ENCODE data around the gene CADPS2. TPM values are rescaled to one million over a fixed set of nuclear protein-coding genes. Genes with fewer than 3 reads are reported as not detected.

CADPS2 gene
- polyA plus RNA-seq, 3 donors, result not detected

DNA sequence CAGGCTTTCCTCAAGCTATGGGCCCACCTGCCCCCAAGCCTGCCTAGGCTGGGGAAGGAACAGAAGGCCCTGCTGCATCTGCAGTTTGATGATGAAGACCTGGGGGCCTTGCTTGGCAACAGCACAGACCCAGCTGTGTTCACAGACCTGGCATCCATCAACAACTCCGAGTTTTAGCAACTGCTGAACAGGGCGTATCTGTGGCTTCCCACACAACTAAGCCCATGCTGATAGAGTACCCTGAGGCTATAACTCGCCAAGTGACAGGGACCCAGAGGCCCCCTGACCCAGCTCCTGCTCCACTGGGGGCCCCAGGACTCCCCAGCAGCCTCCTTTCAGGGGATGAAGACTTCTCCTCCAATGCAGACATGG lies 36.3 kb downstream of the CADPS2 start:
- H3K4me1 ChIP-seq (ENCODE audit: control insufficient read depth in 1 of 2, insufficient read depth in 2 of 2, low read length in 2 of 2), result no peaks in the 10 kb centered on the region
- no peak overlapping the region for H2AFZ ChIP-seq (ENCODE audit: insufficient read depth, low read depth, low read length, poor library complexity, severe bottlenecking)
- 92% methylated on average over 3 of the region's 3 CpGs for WGBS (ENCODE audit: insufficient coverage)
- DNase-seq, result no peak
- H3K4me3 ChIP-seq (replicated peaks in 1 of 3; ENCODE audit: low read depth in 2 of 3, low read length in 3 of 3), result no peak overlapping the region
- no peaks in the 10 kb centered on the region for H3K79me2 ChIP-seq (ENCODE audit: insufficient read depth, low read length)
- H3K9me3 Mint-ChIP-seq, result peaks cover 0 to 13% (median 5%) of the 10 kb centered on the region in 7 donors
- H3K4me2 ChIP-seq (replicated peaks; ENCODE audit: extremely low read depth, low read length, poor library complexity, severe bottlenecking), result no peak overlapping the region
- no peak overlapping the region for H3K4me3 Mint-ChIP-seq
- H3K27ac ChIP-seq (ENCODE audit: low read depth in 1 of 2, low read length in 2 of 2), result no peak overlapping the region
- no peaks in the 10 kb centered on the region for H3K36me3 ChIP-seq (replicated peaks in 1 of 2; ENCODE audit: control insufficient read depth in 1 of 2, insufficient read depth in 2 of 2, low read length in 2 of 2)
- H3K9ac ChIP-seq (ENCODE audit: insufficient read depth, low read length, poor library complexity, severe bottlenecking), result no peak overlapping the region
- H3K9me3 ChIP-seq (replicated peaks in 1 of 2; ENCODE audit: control insufficient read depth in 1 of 2, insufficient read depth in 1 of 2, low read length in 2 of 2), result peaks cover 0 to 20% of the 10 kb centered on the region in 2 donors
- intact Hi-C loops (cut with micrococcal nuclease), result no loop called here
- no peaks in the 10 kb centered on the region for H3K4me1 Mint-ChIP-seq
- H3K27me3 ChIP-seq (ENCODE audit: control insufficient read depth in 2 of 2, insufficient read depth in 2 of 2, low read length in 2 of 2), result no peaks in the 10 kb centered on the region
- TF ChIP-seq, protein P1, sequence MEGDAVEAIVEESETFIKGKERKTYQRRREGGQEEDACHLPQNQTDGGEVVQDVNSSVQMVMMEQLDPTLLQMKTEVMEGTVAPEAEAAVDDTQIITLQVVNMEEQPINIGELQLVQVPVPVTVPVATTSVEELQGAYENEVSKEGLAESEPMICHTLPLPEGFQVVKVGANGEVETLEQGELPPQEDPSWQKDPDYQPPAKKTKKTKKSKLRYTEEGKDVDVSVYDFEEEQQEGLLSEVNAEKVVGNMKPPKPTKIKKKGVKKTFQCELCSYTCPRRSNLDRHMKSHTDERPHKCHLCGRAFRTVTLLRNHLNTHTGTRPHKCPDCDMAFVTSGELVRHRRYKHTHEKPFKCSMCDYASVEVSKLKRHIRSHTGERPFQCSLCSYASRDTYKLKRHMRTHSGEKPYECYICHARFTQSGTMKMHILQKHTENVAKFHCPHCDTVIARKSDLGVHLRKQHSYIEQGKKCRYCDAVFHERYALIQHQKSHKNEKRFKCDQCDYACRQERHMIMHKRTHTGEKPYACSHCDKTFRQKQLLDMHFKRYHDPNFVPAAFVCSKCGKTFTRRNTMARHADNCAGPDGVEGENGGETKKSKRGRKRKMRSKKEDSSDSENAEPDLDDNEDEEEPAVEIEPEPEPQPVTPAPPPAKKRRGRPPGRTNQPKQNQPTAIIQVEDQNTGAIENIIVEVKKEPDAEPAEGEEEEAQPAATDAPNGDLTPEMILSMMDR (IDR thresholded peaks at IDR 0.05), result no peak
- H3K27ac Mint-ChIP-seq, result no peak overlapping the region
- peaks cover 0 to 1% (median 0%) of the 10 kb centered on the region in 3 donors for H3K27me3 Mint-ChIP-seq (ENCODE audit: low read depth in 3 of 3)
- no peaks in the 10 kb centered on the region for H4K20me1 ChIP-seq (ENCODE audit: insufficient read depth, low read length)
- no peaks in the 10 kb centered on the region for H3K36me3 Mint-ChIP-seq

DNA sequence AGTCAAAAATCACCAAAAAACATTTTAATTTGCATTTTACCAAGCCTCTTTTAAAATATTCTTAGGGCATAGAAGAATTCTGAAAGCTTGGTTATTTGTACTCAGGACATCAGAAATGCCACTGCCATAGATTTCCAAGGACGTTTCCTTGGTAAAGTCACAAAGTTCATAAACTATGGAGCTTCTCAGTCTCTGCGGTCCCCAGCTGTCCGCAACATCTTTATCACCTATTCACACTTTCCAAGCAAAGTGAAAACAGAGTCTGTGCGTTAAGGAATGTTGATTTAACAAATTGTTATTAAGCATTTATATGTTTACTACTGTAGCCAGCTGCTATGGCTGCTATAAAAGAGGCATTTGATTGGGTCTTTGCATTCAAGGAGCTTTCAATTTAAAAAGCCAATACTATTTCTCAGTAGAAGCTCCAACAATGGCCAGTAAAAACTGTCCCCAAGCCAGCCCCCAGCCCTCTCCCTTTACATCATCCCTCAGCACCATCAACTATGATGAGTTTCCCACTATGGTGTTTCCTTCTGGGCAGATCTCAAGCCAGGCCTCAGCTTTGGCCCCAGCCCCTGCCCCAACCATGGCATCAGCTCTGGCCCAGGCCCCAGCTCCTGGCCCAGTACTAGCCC lies 36.8 kb downstream of the CADPS2 start:
- Histone ChIP-seq H4K20me1 (ENCODE audit: insufficient read depth, low read length) (no peaks in the 10 kb centered on the region), H3K4me2 (replicated peaks; ENCODE audit: extremely low read depth, low read length, poor library complexity, severe bottlenecking) (no peak overlapping the region), H3K36me3 (replicated peaks in 1 of 2; ENCODE audit: control insufficient read depth in 1 of 2, insufficient read depth in 2 of 2, low read length in 2 of 2) (no peaks in the 10 kb centered on the region), H2AFZ (ENCODE audit: insufficient read depth, low read depth, low read length, poor library complexity, severe bottlenecking) (no peak overlapping the region), H3K4me3 (replicated peaks in 1 of 3; ENCODE audit: low read depth in 2 of 3, low read length in 3 of 3) (no peak overlapping the region), H3K27me3 (ENCODE audit: control insufficient read depth in 2 of 2, insufficient read depth in 2 of 2, low read length in 2 of 2) (no peaks in the 10 kb centered on the region), H3K4me1 (ENCODE audit: control insufficient read depth in 1 of 2, insufficient read depth in 2 of 2, low read length in 2 of 2) (no peaks in the 10 kb centered on the region), H3K9ac (ENCODE audit: insufficient read depth, low read length, poor library complexity, severe bottlenecking) (no peak overlapping the region), H3K27ac (ENCODE audit: low read depth in 1 of 2, low read length in 2 of 2) (no peak overlapping the region), H3K79me2 (ENCODE audit: insufficient read depth, low read length) (no peaks in the 10 kb centered on the region), H3K9me3 (replicated peaks in 1 of 2; ENCODE audit: control insufficient read depth in 1 of 2, insufficient read depth in 1 of 2, low read length in 2 of 2) (peaks cover 0 to 20% of the 10 kb centered on the region in 2 donors)
- TF ChIP-seq, protein P1 (IDR thresholded peaks at IDR 0.05), result no peak
- intact Hi-C loops (cut with micrococcal nuclease), result no loop called here
- no peak overlapping the region for H3K27ac Mint-ChIP-seq
- H3K27me3 Mint-ChIP-seq (ENCODE audit: low read depth in 3 of 3), result peaks cover 0 to 1% (median 0%) of the 10 kb centered on the region in 3 donors
- no peak for DNase-seq
- no peaks in the 10 kb centered on the region for H3K4me1 Mint-ChIP-seq
- no peak overlapping the region for H3K4me3 Mint-ChIP-seq
- H3K9me3 Mint-ChIP-seq, result peaks cover 0 to 13% (median 5%) of the 10 kb centered on the region in 7 donors
- no peaks in the 10 kb centered on the region for H3K36me3 Mint-ChIP-seq
- WGBS (ENCODE audit: insufficient coverage), result no CpG with 5 or more reads among the region's 4 CpGs

Measured in CD14-positive monocyte (primary cell).